IMR-90 (cell line): ENCODE results near the gene USP32. TPM values are rescaled to one million over a fixed set of nuclear protein-coding genes. Genes with fewer than 3 reads are reported as not detected.

Source experiments
- ATAC-seq: fragments of 200-7000 bp; cut with Tn5 transposase; 2 replicates; pipeline ENCODE4 v1.9.1; 2020; ENCODE audit warnings: low read depth, mild to moderate bottlenecking, moderate library complexity
- BruUV-seq: library from RNA; stranded (reverse); fragments of 400-500 nt; replicated peaks from 2 replicates; lab custom pipeline; 2021; lab: Mats Ljungman, UMichigan
- CTCF ChIA-PET: fragments of 300-600 bp; formaldehyde crosslinking; extraction: SDS; loops from one replicate; lab custom pipeline; 2021; ENCODE audit warnings: antibody characterized with exemption; lab: Yijun Ruan, JAX
- POLR2A ChIA-PET: fragments of 300-600 bp; sonication (Branson Sonifier 250); formaldehyde crosslinking; loops from one replicate; lab custom pipeline; 2022; ENCODE audit warnings: antibody characterized with exemption; ENCODE audit not compliant: unreplicated experiment; lab: Charles Lee
- DNase-seq: peaks from one replicate; pipeline ENCODE4 v3.0.0; 2013
- H2AFZ ChIP-seq: replicated peaks from 2 replicates; pipeline ENCODE3; 2013; ENCODE audit warnings: low read length, mild to moderate bottlenecking; ENCODE audit not compliant: poor library complexity
- H2AK5ac ChIP-seq: 2 replicates; pipeline ENCODE4 v1.6.1; 2013; ENCODE audit warnings: low read depth, low read length, inconsistent platforms
- H2AK9ac ChIP-seq: replicated peaks from 2 replicates; pipeline ENCODE3; 2013; ENCODE audit warnings: mild to moderate bottlenecking, low read depth, low read length, moderate library complexity; ENCODE audit not compliant: poor library complexity
- H2BK120ac ChIP-seq: 2 replicates; pipeline ENCODE4 v1.6.1; 2013; ENCODE audit warnings: low read depth, low read length, inconsistent platforms
- H2BK15ac ChIP-seq: 3 replicates; pipeline ENCODE4 v1.6.1; 2013; ENCODE audit warnings: low read depth, low read length, inconsistent platforms
- H2BK20ac ChIP-seq: 2 replicates; pipeline ENCODE4 v1.6.1; 2013; ENCODE audit warnings: low read depth, mild to moderate bottlenecking, inconsistent platforms, low read length, moderate library complexity
- H2BK5ac ChIP-seq: 2 replicates; pipeline ENCODE4 v1.6.1; 2013; ENCODE audit warnings: mild to moderate bottlenecking, low read depth, low read length, inconsistent platforms; ENCODE audit not compliant: poor library complexity, severe bottlenecking
- H3K14ac ChIP-seq: replicated peaks from 2 replicates; pipeline ENCODE4 v1.6.1; 2013; ENCODE audit warnings: low read depth, low read length, inconsistent platforms
- H3K18ac ChIP-seq: 2 replicates; pipeline ENCODE4 v1.6.1; 2013; ENCODE audit warnings: low read depth, low read length, control low read depth
- H3K23ac ChIP-seq: 2 replicates; pipeline ENCODE4 v1.6.1; 2013; ENCODE audit warnings: low read depth, low read length, inconsistent platforms
- H3K27ac ChIP-seq: 2 replicates; pipeline ENCODE4 v1.5.1; 2013; ENCODE audit warnings: mild to moderate bottlenecking, control low read depth, low read length; ENCODE audit not compliant: insufficient read depth
- H3K27me3 ChIP-seq: 2 replicates; pipeline ENCODE4 v1.6.1; 2013; ENCODE audit warnings: low read length; ENCODE audit not compliant: control insufficient read depth, insufficient read depth
- H3K36me3 ChIP-seq: 2 replicates; pipeline ENCODE4 v1.6.1; 2013; ENCODE audit warnings: low read length, mixed read lengths; ENCODE audit not compliant: control insufficient read depth, insufficient read depth
- H3K4ac ChIP-seq: 2 replicates; pipeline ENCODE4 v1.6.1; 2013; ENCODE audit warnings: low read depth, low read length, inconsistent platforms
- H3K4me1 ChIP-seq: 2 replicates; pipeline ENCODE4 v1.6.1; 2013; ENCODE audit warnings: low read length, mixed read lengths; ENCODE audit not compliant: control insufficient read depth, insufficient read depth
- H3K4me2 ChIP-seq: 2 replicates; pipeline ENCODE4 v1.6.1; 2013; ENCODE audit warnings: low read depth, mild to moderate bottlenecking, control low read depth, low read length, moderate library complexity
- H3K4me3 ChIP-seq: 2 replicates; pipeline ENCODE4 v1.5.1; 2013; ENCODE audit warnings: low read depth, mild to moderate bottlenecking, control low read depth, low read length, moderate library complexity; ENCODE audit not compliant: insufficient read depth
- H3K56ac ChIP-seq: 2 replicates; pipeline ENCODE4 v1.6.1; 2013; ENCODE audit warnings: low read length, inconsistent platforms; ENCODE audit not compliant: insufficient read depth; ENCODE audit errors: extremely low read depth
- H3K79me1 ChIP-seq, 2 experiments: 2 replicates each; pipeline ENCODE4 v1.6.1; 2013; ENCODE audit warnings: low read length in 2 of 2, inconsistent platforms in 1 of 2, low read depth in 1 of 2
- H3K9ac ChIP-seq: 2 replicates; pipeline ENCODE4 v1.6.1; 2013; ENCODE audit warnings: low read depth, low read length, control low read depth
- H3K9me1 ChIP-seq: 2 replicates; pipeline ENCODE4 v1.6.1; 2013; ENCODE audit warnings: low read length, inconsistent platforms; ENCODE audit not compliant: insufficient read depth
- H3K9me3 ChIP-seq: 2 replicates; pipeline ENCODE4 v1.6.1; 2013; ENCODE audit warnings: low read length; ENCODE audit not compliant: control insufficient read depth, insufficient read depth
- H4K20me1 ChIP-seq: 2 replicates; pipeline ENCODE4 v1.6.1; 2013; ENCODE audit warnings: low read length, inconsistent platforms; ENCODE audit not compliant: insufficient read depth
- H4K5ac ChIP-seq: 2 replicates; pipeline ENCODE4 v1.6.1; 2013; ENCODE audit warnings: mild to moderate bottlenecking, low read depth, low read length, control low read depth
- H4K8ac ChIP-seq, 2 experiments: 2 replicates each; pipeline ENCODE4 v1.6.1; 2013; ENCODE audit warnings: low read depth in 2 of 2, low read length in 2 of 2, control low read depth in 1 of 2, inconsistent platforms in 1 of 2
- H4K91ac ChIP-seq: 2 replicates; pipeline ENCODE4 v1.6.1; 2013; ENCODE audit warnings: low read depth, low read length, inconsistent platforms; ENCODE audit not compliant: insufficient read depth
- CEBPB ChIP-seq: IDR thresholded peaks from 2 replicates; pipeline ENCODE4 v1.6.1; 2012; ENCODE audit warnings: low read depth, low read length, improper control_type of control experiment
- POLR2A ChIP-seq: IDR thresholded peaks from 2 replicates; pipeline ENCODE4 v1.6.1; 2012; ENCODE audit warnings: mild to moderate bottlenecking, low read depth, low read length
- WGBS, 2 experiments: methylation state at CpG; one replicate each; pipeline versions ENCODE4 v1.1.5 to v1.1.7; 2013; ENCODE audit warnings: missing lambda C conversion rate in 2 of 2; ENCODE audit not compliant: insufficient read length in 1 of 2; ENCODE audit errors: extremely low coverage in 2 of 2; 5-methylcytosine and 5-hydroxymethylcytosine counted together
- dilution Hi-C: fragments of 300-500 bp; cut with HindIII; formaldehyde crosslinking; loops from one replicate; pipeline ENCODE4 v1.14.3; 2018; ENCODE audit warnings: low sequenced_read_pairs; ENCODE audit not compliant: unreplicated experiment
- in situ Hi-C: fragments of 300-500 bp; cut with MboI; formaldehyde crosslinking; loops from 3 replicates; pipeline ENCODE4 v1.14.3; 2019; ENCODE audit warnings: low sequenced_read_pairs, inconsistent platforms, mixed read lengths
- intact Hi-C: fragments of 100-400 bp; cut with micrococcal nuclease; formaldehyde crosslinking; loops from 2 replicates; pipeline ENCODE4 v1.10.0; 2022
- polyA plus RNA-seq, 3 experiments: library from polyadenylated mRNA; depleted of rRNA; stranded (reverse); fragments of >200 nt; gene quantifications; 2 replicates each; pipeline ENCODE4 v1.2.3, GENCODE V29; 2012; ENCODE audit warnings: low replicate concordance in 1 of 3
- total RNA-seq: library from RNA; depleted of rRNA; stranded (reverse); fragments of >200 nt; gene quantifications from 2 replicates; pipeline ENCODE4 v1.2.3, GENCODE V29; 2012

The USP32 gene
- total and polyA plus RNA-seq, 2 of the 4 experiments (the other 2 are of a cell fraction) = 16.8 to 46.8 TPM

DNA sequence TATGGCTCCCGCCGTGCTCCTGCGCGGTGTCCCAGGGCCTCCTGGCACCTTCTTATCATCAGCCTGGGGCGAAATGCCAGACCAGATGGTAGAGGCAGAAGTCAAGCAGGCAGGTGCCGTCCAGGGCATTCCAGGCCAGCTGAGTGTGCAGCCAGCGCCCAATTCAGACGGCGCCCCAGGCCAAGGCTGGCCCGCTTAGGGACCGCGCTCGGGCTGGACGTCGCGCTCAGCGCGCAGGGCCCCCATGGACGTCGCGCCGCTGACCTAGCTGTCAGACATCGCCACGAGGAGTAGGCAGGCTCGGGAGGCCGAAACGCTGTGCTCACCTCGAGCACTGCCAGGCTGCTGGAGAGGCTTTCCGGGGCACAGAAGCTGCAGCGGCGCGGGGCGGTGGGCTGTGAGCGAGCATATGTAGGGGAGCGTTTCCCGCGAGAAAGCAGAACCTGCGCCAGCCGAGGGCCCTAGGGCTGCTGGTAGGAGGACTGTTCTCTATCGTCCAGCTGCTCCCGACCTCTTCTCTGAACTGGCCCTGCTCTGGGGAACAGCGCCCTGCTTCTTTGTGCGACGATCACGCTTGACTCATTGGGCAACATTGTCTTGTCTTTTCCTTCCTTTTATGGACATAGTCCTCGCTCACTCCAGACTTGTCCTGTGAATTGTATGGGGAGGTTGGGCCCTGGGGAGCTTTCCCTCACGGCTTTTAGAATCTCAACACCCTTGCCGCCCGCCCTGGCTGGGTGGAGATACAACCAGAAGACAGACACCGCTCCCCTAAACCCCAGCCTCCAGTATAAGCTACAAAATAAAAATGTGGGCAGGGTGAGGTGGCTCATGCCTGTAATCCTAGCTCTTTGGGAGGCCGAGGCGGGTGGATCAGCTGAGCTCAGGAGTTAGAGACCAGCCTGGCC is 250.6 kb downstream of the USP32 start:
- 27% methylated on average over 22 of the region's 52 CpGs; no CpG with 5 or more reads in 1 of the 2 experiments for WGBS, 2 experiments
- CTCF ChIA-PET = interaction anchor here (0.6 to 0.7 kb wide), 2 partner anchors 12 to 437 kb away, joined by 3 to 4 read pairs; no protein-coding TSS in a partner anchor
- Histone ChIP-seq H2BK120ac (no peak overlapping the region), H3K27me3 (peaks cover 49% of the 10 kb centered on the region), H4K8ac (no peak overlapping the region), H2AK9ac (peak overlapping the region; percentile 52), H4K20me1 (no peaks in the 10 kb centered on the region), H3K14ac (no peak overlapping the region), H4K5ac (no peak overlapping the region; the same call in 1 of the 2 replicates), H3K79me1 (no peaks in the 10 kb centered on the region), H2BK20ac (no peak overlapping the region), H2AFZ (peak overlapping the region; percentile 40), H3K56ac (no peak overlapping the region), H2BK5ac (no peak overlapping the region), H3K4me1 (peaks cover 11% of the 10 kb centered on the region), H3K23ac (0 out of 2 replicates have a peak overlapping the region, but pooled peaks have one; percentile 14), H3K36me3 (no peaks in the 10 kb centered on the region), H3K4me3 (no peak overlapping the region), H3K9me3 (no peaks in the 10 kb centered on the region), H2BK15ac (no peak overlapping the region), H3K18ac (no peak overlapping the region), H3K9me1 (no peaks in the 10 kb centered on the region; the same call in 1 of the 2 replicates), H3K9ac (peak overlapping the region; percentile 1; the same call in 1 of the 2 replicates), H2AK5ac (no peak overlapping the region), H3K4me2 (peak overlapping the region; percentile 1; the same call in 1 of the 2 replicates), H4K91ac (peak overlapping the region; percentile 24; the same call in 1 of the 2 replicates), H3K27ac (peak overlapping the region; percentile 14; the same call in 1 of the 2 replicates), H3K4ac (no peak overlapping the region)
- POLR2A ChIA-PET = no interaction called here
- DNase-seq (peak; percentile 13), ATAC-seq (peak; percentile 12; the same call in 1 of the 2 replicates)
- in situ Hi-C loops (loop anchor here (25.0 kb wide), 2 partner anchors 271 to 496 kb away; partner anchors contain the start of gene CHCT1), dilution Hi-C loops (no loop called here), intact Hi-C loops (loop anchor here (2.0 to 10.0 kb wide), 2 partner anchors 31 to 493 kb away; no protein-coding TSS in a partner anchor)
- BruUV-seq = no TSS peak
- TF ChIP-seq CEBPB (peak; percentile 17; the same call in 1 of the 2 replicates), POLR2A (no peak)
